PC-3 (cell line): ENCODE data around the gene SNX21.

ENCODE experiments used
- CTCF ChIP-seq: fragments of 300-600 bp; sonication (generic); conservative IDR thresholded peaks from 2 replicates; pipeline ENCODE4 v1.5.1; 2017; ENCODE audit warnings: antibody characterized with exemption, low read depth, mild to moderate bottlenecking, low read length
- EZH2 ChIP-seq: fragments of 300-600 bp; sonication (generic); IDR thresholded peaks from one replicate; pipeline ENCODE4 v1.6.1; 2017; ENCODE audit warnings: antibody characterized with exemption, mild to moderate bottlenecking, low read length; ENCODE audit not compliant: unreplicated experiment
- EZH2phosphoT487 ChIP-seq: fragments of 300-600 bp; sonication (generic); IDR thresholded peaks from 2 replicates; pipeline ENCODE4 v1.6.1; 2018; ENCODE audit warnings: mild to moderate bottlenecking, antibody characterized with exemption, low read length, borderline replicate concordance

GRCh38 chr20:45852326-45852725, 18.7 kb downstream of the SNX21 start:
- no peak for TF ChIP-seq CTCF
- TF ChIP-seq EZH2, result no peak
- TF ChIP-seq EZH2phosphoT487, result no peak
